IMR-90 (cell line): ENCODE measurements around the gene ACACA. TPM values are rescaled to one million over a fixed set of nuclear protein-coding genes. Genes with fewer than 3 reads are reported as not detected.

Experiments
- ATAC-seq: fragments of 200-7000 bp; cut with Tn5 transposase; 2 replicates; pipeline ENCODE4 v1.9.1; 2020; ENCODE audit warnings: low read depth, mild to moderate bottlenecking, moderate library complexity
- BruUV-seq: library from RNA; stranded (reverse); fragments of 400-500 nt; replicated peaks from 2 replicates; lab custom pipeline; 2021; lab: Mats Ljungman, UMichigan
- CTCF ChIA-PET: fragments of 300-600 bp; formaldehyde crosslinking; extraction: SDS; loops from one replicate; lab custom pipeline; 2021; ENCODE audit warnings: antibody characterized with exemption; lab: Yijun Ruan, JAX
- POLR2A ChIA-PET: fragments of 300-600 bp; sonication (Branson Sonifier 250); formaldehyde crosslinking; loops from one replicate; lab custom pipeline; 2022; ENCODE audit warnings: antibody characterized with exemption; ENCODE audit not compliant: unreplicated experiment; lab: Charles Lee
- DNase-seq: peaks from one replicate; pipeline ENCODE4 v3.0.0; 2013
- H2AFZ ChIP-seq: replicated peaks from 2 replicates; pipeline ENCODE3; 2013; ENCODE audit warnings: low read length, mild to moderate bottlenecking; ENCODE audit not compliant: poor library complexity
- H2AK5ac ChIP-seq: 2 replicates; pipeline ENCODE4 v1.6.1; 2013; ENCODE audit warnings: low read depth, low read length, inconsistent platforms
- H2AK9ac ChIP-seq: replicated peaks from 2 replicates; pipeline ENCODE3; 2013; ENCODE audit warnings: mild to moderate bottlenecking, low read depth, low read length, moderate library complexity; ENCODE audit not compliant: poor library complexity
- H2BK120ac ChIP-seq: 2 replicates; pipeline ENCODE4 v1.6.1; 2013; ENCODE audit warnings: low read depth, low read length, inconsistent platforms
- H2BK15ac ChIP-seq: 3 replicates; pipeline ENCODE4 v1.6.1; 2013; ENCODE audit warnings: low read depth, low read length, inconsistent platforms
- H2BK20ac ChIP-seq: 2 replicates; pipeline ENCODE4 v1.6.1; 2013; ENCODE audit warnings: low read depth, mild to moderate bottlenecking, inconsistent platforms, low read length, moderate library complexity
- H2BK5ac ChIP-seq: 2 replicates; pipeline ENCODE4 v1.6.1; 2013; ENCODE audit warnings: mild to moderate bottlenecking, low read depth, low read length, inconsistent platforms; ENCODE audit not compliant: poor library complexity, severe bottlenecking
- H3K14ac ChIP-seq: replicated peaks from 2 replicates; pipeline ENCODE4 v1.6.1; 2013; ENCODE audit warnings: low read depth, low read length, inconsistent platforms
- H3K18ac ChIP-seq: 2 replicates; pipeline ENCODE4 v1.6.1; 2013; ENCODE audit warnings: low read depth, low read length, control low read depth
- H3K23ac ChIP-seq: 2 replicates; pipeline ENCODE4 v1.6.1; 2013; ENCODE audit warnings: low read depth, low read length, inconsistent platforms
- H3K27ac ChIP-seq: 2 replicates; pipeline ENCODE4 v1.5.1; 2013; ENCODE audit warnings: mild to moderate bottlenecking, control low read depth, low read length; ENCODE audit not compliant: insufficient read depth
- H3K27me3 ChIP-seq: 2 replicates; pipeline ENCODE4 v1.6.1; 2013; ENCODE audit warnings: low read length; ENCODE audit not compliant: control insufficient read depth, insufficient read depth
- H3K36me3 ChIP-seq: 2 replicates; pipeline ENCODE4 v1.6.1; 2013; ENCODE audit warnings: low read length, mixed read lengths; ENCODE audit not compliant: control insufficient read depth, insufficient read depth
- H3K4ac ChIP-seq: 2 replicates; pipeline ENCODE4 v1.6.1; 2013; ENCODE audit warnings: low read depth, low read length, inconsistent platforms
- H3K4me1 ChIP-seq: 2 replicates; pipeline ENCODE4 v1.6.1; 2013; ENCODE audit warnings: low read length, mixed read lengths; ENCODE audit not compliant: control insufficient read depth, insufficient read depth
- H3K4me2 ChIP-seq: 2 replicates; pipeline ENCODE4 v1.6.1; 2013; ENCODE audit warnings: low read depth, mild to moderate bottlenecking, control low read depth, low read length, moderate library complexity
- H3K4me3 ChIP-seq: 2 replicates; pipeline ENCODE4 v1.5.1; 2013; ENCODE audit warnings: low read depth, mild to moderate bottlenecking, control low read depth, low read length, moderate library complexity; ENCODE audit not compliant: insufficient read depth
- H3K56ac ChIP-seq: 2 replicates; pipeline ENCODE4 v1.6.1; 2013; ENCODE audit warnings: low read length, inconsistent platforms; ENCODE audit not compliant: insufficient read depth; ENCODE audit errors: extremely low read depth
- H3K79me1 ChIP-seq, 2 experiments: 2 replicates each; pipeline ENCODE4 v1.6.1; 2013; ENCODE audit warnings: low read length in 2 of 2, inconsistent platforms in 1 of 2, low read depth in 1 of 2
- H3K9ac ChIP-seq: 2 replicates; pipeline ENCODE4 v1.6.1; 2013; ENCODE audit warnings: low read depth, low read length, control low read depth
- H3K9me1 ChIP-seq: 2 replicates; pipeline ENCODE4 v1.6.1; 2013; ENCODE audit warnings: low read length, inconsistent platforms; ENCODE audit not compliant: insufficient read depth
- H3K9me3 ChIP-seq: 2 replicates; pipeline ENCODE4 v1.6.1; 2013; ENCODE audit warnings: low read length; ENCODE audit not compliant: control insufficient read depth, insufficient read depth
- H4K20me1 ChIP-seq: 2 replicates; pipeline ENCODE4 v1.6.1; 2013; ENCODE audit warnings: low read length, inconsistent platforms; ENCODE audit not compliant: insufficient read depth
- H4K5ac ChIP-seq: 2 replicates; pipeline ENCODE4 v1.6.1; 2013; ENCODE audit warnings: mild to moderate bottlenecking, low read depth, low read length, control low read depth
- H4K8ac ChIP-seq, 2 experiments: 2 replicates each; pipeline ENCODE4 v1.6.1; 2013; ENCODE audit warnings: low read depth in 2 of 2, low read length in 2 of 2, control low read depth in 1 of 2, inconsistent platforms in 1 of 2
- H4K91ac ChIP-seq: 2 replicates; pipeline ENCODE4 v1.6.1; 2013; ENCODE audit warnings: low read depth, low read length, inconsistent platforms; ENCODE audit not compliant: insufficient read depth
- BHLHE40 ChIP-seq: fragments of 150-350 bp; IDR thresholded peaks from 2 replicates; pipeline ENCODE4 v1.6.1; 2016; ENCODE audit warnings: mild to moderate bottlenecking, low read depth, low read length
- MXI1 ChIP-seq: IDR thresholded peaks from 2 replicates; pipeline ENCODE4 v1.6.1; 2012; ENCODE audit warnings: low read depth, mild to moderate bottlenecking, low read length, moderate library complexity, borderline replicate concordance
- POLR2A ChIP-seq: IDR thresholded peaks from 2 replicates; pipeline ENCODE4 v1.6.1; 2012; ENCODE audit warnings: mild to moderate bottlenecking, low read depth, low read length
- RFX5 ChIP-seq: IDR thresholded peaks from 2 replicates; pipeline ENCODE4 v1.8.0; 2012; ENCODE audit warnings: low read depth, mild to moderate bottlenecking, low read length, moderate library complexity
- SMC3 ChIP-seq: fragments of 150-350 bp; IDR thresholded peaks from 2 replicates; pipeline ENCODE4 v1.6.1; 2016; ENCODE audit warnings: low read depth, mild to moderate bottlenecking, antibody characterized with exemption, low read length, moderate library complexity
- dilution Hi-C: fragments of 300-500 bp; cut with HindIII; formaldehyde crosslinking; loops from one replicate; pipeline ENCODE4 v1.14.3; 2018; ENCODE audit warnings: low sequenced_read_pairs; ENCODE audit not compliant: unreplicated experiment
- in situ Hi-C: fragments of 300-500 bp; cut with MboI; formaldehyde crosslinking; loops from 3 replicates; pipeline ENCODE4 v1.14.3; 2019; ENCODE audit warnings: low sequenced_read_pairs, inconsistent platforms, mixed read lengths
- intact Hi-C: fragments of 100-400 bp; cut with micrococcal nuclease; formaldehyde crosslinking; loops from 2 replicates; pipeline ENCODE4 v1.10.0; 2022
- polyA plus RNA-seq, 3 experiments: library from polyadenylated mRNA; depleted of rRNA; stranded (reverse); fragments of >200 nt; gene quantifications; 2 replicates each; pipeline ENCODE4 v1.2.3, GENCODE V29; 2012; ENCODE audit warnings: low replicate concordance in 1 of 3
- total RNA-seq: library from RNA; depleted of rRNA; stranded (reverse); fragments of >200 nt; gene quantifications from 2 replicates; pipeline ENCODE4 v1.2.3, GENCODE V29; 2012

The ACACA gene
- total and polyA plus RNA-seq, 2 of the 4 experiments (the other 2 are of a cell fraction), result 21.3 to 39.1 TPM

DNA sequence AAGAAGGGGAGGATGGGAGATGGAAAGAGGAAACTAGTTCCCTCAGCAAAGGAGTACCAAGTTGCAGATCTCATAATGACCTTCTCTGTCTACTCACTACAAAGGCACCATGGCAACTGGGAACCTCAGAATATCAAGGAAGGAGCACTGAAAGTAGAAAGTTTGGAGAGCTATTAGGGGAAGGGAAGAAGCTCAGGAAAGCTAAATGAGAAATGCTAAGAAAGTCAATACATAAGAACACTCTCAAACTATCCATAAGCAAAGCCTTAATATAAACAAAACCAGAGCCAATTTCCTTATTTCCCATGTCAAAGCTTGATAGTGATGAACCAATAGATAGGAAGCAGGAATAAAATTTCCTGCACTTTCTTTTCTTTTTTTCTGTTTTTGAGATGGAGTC is 88.8 kb downstream of the ACACA start:
- in situ Hi-C loops (no loop called here), dilution Hi-C loops (no loop called here), intact Hi-C loops (no loop called here)
- H3K23ac ChIP-seq, result no peak overlapping the region
- BruUV-seq, result no TSS peak
- H3K14ac ChIP-seq, result no peak overlapping the region
- ATAC-seq (no peak), DNase-seq (no peak)
- no peak overlapping the region for H2AK5ac ChIP-seq
- H2BK5ac ChIP-seq, result no peak overlapping the region
- H4K5ac ChIP-seq, result no peak overlapping the region
- H3K79me1 ChIP-seq, result peaks cover 4 to 10% of the 10 kb centered on the region in 2 experiments; a peak in 3 of 4 replicates
- H3K9ac ChIP-seq, result no peak overlapping the region
- CTCF ChIA-PET, result interaction anchor here (0.7 kb wide), 1 partner anchor 55 kb away, joined by 3 read pairs; no protein-coding TSS in a partner anchor
- no peak overlapping the region for H4K8ac ChIP-seq
- H3K27me3 ChIP-seq, result no peaks in the 10 kb centered on the region
- H2BK20ac ChIP-seq, result no peak overlapping the region
- H3K9me1 ChIP-seq, result 0 out of 2 replicates have a peak, but pooled peaks cover 8% of the 10 kb centered on the region
- H2AK9ac ChIP-seq, result no peak overlapping the region
- H3K4me2 ChIP-seq, result no peak overlapping the region
- POLR2A ChIA-PET, result no interaction called here
- no peaks in the 10 kb centered on the region for H3K36me3 ChIP-seq
- H3K18ac ChIP-seq, result no peak overlapping the region
- no peak overlapping the region for H3K27ac ChIP-seq
- no peak overlapping the region for H2BK15ac ChIP-seq
- H4K20me1 ChIP-seq, result no peaks in the 10 kb centered on the region; the same call in 1 of the 2 replicates
- no peak overlapping the region for H2AFZ ChIP-seq
- no peaks in the 10 kb centered on the region for H3K9me3 ChIP-seq
- H3K4me1 ChIP-seq, result no peaks in the 10 kb centered on the region
- no peak overlapping the region for H3K4me3 ChIP-seq
- H4K91ac ChIP-seq, result no peak overlapping the region
- TF ChIP-seq SMC3 (no peak), BHLHE40 (no peak), POLR2A (no peak), MXI1 (no peak), RFX5 (no peak)
- no peak overlapping the region for H3K4ac ChIP-seq
- H2BK120ac ChIP-seq, result no peak overlapping the region
- H3K56ac ChIP-seq, result no peak overlapping the region
